Measurements from ENCODE around the gene XPNPEP3.

Gene XPNPEP3

GRCh38 chr22:40965936-40966725 is 109.2 kb downstream of the XPNPEP3 start:
- no peak for DNase-seq (ENCODE audit: low read depth)
- in situ Hi-C loops (cut with HindIII; ENCODE audit: low sequenced_read_pairs), result no loop called here
- TF ChIP-seq CTCF (IDR thresholded peaks at IDR 0.05; ENCODE audit: low read depth, low read length, missing control alignments), result no peak
- H3K4me3 ChIP-seq (ENCODE audit: low read depth, low read length), result no peak overlapping the region

GRCh38 chr22:40966726-40967085 is 109.8 kb downstream of the XPNPEP3 start:
- H3K4me3 ChIP-seq (ENCODE audit: low read depth, low read length), result no peak overlapping the region
- no peak for TF ChIP-seq CTCF (IDR thresholded peaks at IDR 0.05; ENCODE audit: low read depth, low read length, missing control alignments)
- DNase-seq (ENCODE audit: low read depth), result no peak
- in situ Hi-C loops (cut with HindIII; ENCODE audit: low sequenced_read_pairs), result no loop called here

DNA sequence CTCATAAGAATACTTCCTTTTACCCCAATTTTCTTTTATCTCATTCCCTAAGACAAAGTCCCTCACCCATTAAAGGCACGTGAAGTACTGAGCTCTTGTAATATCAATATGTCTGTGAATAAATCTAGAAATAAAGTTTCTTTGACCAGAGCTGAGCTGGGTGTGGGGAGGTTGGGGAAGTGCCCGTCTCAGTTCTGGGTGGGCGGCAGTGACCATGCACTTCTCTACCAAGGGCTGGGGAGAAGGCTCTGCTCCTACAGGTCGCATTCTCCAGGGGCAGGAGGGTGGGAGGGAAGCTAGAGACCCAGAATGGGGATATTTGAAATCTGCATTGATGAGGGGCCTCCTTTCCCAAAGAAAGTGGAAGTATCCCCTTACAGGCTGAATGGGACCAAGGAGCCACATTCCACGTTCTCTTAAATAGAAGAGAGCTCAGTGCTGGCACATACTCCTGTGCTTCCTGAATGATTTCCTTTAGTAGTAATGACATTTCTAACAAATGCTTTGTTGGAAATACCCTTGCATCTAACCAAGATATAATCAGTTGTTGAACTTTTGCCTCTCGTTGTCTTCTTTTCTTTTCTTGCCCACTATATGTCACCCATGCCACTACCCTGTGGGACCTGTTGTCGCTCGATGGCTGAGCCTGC is 110.3 kb downstream of the XPNPEP3 start:
- no peak for TF ChIP-seq CTCF (IDR thresholded peaks at IDR 0.05; ENCODE audit: low read depth, low read length, missing control alignments)
- no peak for DNase-seq (ENCODE audit: low read depth)
- H3K4me3 ChIP-seq (ENCODE audit: low read depth, low read length), result no peak overlapping the region
- in situ Hi-C loops (cut with HindIII; ENCODE audit: low sequenced_read_pairs), result no loop called here

GRCh38 chr22:40972587-40972986 is 115.6 kb downstream of the XPNPEP3 start:
- in situ Hi-C loops (cut with HindIII; ENCODE audit: low sequenced_read_pairs), result no loop called here
- no peak for DNase-seq (ENCODE audit: low read depth)
- no peak overlapping the region for H3K4me3 ChIP-seq (ENCODE audit: low read depth, low read length)
- no peak for TF ChIP-seq CTCF (IDR thresholded peaks at IDR 0.05; ENCODE audit: low read depth, low read length, missing control alignments)

DNA sequence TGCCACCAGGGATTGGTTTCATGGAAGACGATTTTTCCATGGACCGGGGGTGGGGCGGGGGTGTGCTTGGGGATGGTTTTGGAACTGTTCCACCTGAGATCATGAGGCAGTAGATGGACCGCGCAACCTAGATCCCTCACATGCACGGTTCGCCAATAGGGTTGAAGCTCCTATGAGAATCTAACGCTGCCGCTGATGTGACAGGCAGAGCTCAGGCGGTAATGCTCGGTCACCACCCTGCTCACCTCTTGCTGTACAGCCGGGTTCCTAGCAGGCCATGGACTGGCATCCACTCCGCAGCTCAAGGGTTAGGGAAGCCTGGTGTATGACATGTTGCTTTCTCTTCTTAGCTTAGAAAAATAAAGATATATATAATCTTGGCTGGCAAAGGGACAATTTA is 116.2 kb downstream of the XPNPEP3 start:
- no peak overlapping the region for H3K4me3 ChIP-seq (ENCODE audit: low read depth, low read length)
- no peak for TF ChIP-seq CTCF (IDR thresholded peaks at IDR 0.05; ENCODE audit: low read depth, low read length, missing control alignments)
- DNase-seq (ENCODE audit: low read depth), result no peak
- in situ Hi-C loops (cut with HindIII; ENCODE audit: low sequenced_read_pairs), result no loop called here

DNA sequence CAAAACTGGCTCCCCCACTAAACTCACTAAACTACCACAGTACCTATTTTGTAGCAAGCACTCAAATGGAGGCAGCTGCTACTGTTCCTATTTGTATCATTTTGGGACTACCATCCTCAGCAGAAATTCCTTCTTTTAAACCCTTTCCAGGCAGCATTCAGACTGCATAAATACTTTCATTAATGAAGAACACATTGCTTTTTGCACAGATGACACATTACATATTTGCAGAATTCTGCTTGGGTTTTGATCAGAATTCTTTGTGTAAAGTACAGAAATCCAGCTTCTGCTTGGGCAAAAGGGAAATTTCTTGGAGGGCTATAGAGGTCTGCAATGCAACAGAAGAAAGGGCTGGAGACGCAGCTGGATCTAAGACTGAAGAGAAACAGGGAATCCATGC is 118.4 kb downstream of the XPNPEP3 start:
- no peak for TF ChIP-seq CTCF (IDR thresholded peaks at IDR 0.05; ENCODE audit: low read depth, low read length, missing control alignments)
- in situ Hi-C loops (cut with HindIII; ENCODE audit: low sequenced_read_pairs), result no loop called here
- no peak for DNase-seq (ENCODE audit: low read depth)

More for the DNA sequence above, 118.4 kb downstream of the XPNPEP3 start:
- H3K4me3 ChIP-seq (ENCODE audit: low read depth, low read length), result no peak overlapping the region

Data from astrocyte of the cerebellum (primary cell).